HG03575 (cell line): ENCODE measurements around the gene FGF8.

Experiments used
- ATAC-seq: cut with Tn5 transposase; IDR thresholded peaks from one replicate; pipeline ENCODE4 v1.9.1; 2021; ENCODE audit not compliant: unreplicated experiment, insufficient number of reproducible peaks, low FRiP score; ENCODE audit errors: extremely low read depth

Gene FGF8

GRCh38 chr10:101771380-101771779 lies 4.5 kb downstream of the FGF8 start:
- no peak for ATAC-seq

GRCh38 chr10:101770331-101771215 lies 5.3 kb downstream of the FGF8 start:
- no peak for ATAC-seq

- ATAC-seq = no peak
Observed at GRCh38 chr10:101769541-101770180, 6.3 kb downstream of the FGF8 start.

- ATAC-seq = no peak
Observed at GRCh38 chr10:101768791-101769170, 7.1 kb downstream of the FGF8 start.

- ATAC-seq = no peak
Observed at GRCh38 chr10:101767966-101768790, 7.7 kb downstream of the FGF8 start.

GRCh38 chr10:101767600-101767945 lies 8.3 kb downstream of the FGF8 start:
- ATAC-seq = no peak

- no peak for ATAC-seq
Observed at GRCh38 chr10:101766753-101767599, 8.9 kb downstream of the FGF8 start.

- no peak for ATAC-seq
Observed at GRCh38 chr10:101766306-101766705, 9.6 kb downstream of the FGF8 start.

- no peak for ATAC-seq
Observed at GRCh38 chr10:101763141-101763846, 12.6 kb downstream of the FGF8 start.

GRCh38 chr10:101762736-101763135 lies 13.2 kb downstream of the FGF8 start:
- ATAC-seq = no peak

- no peak for ATAC-seq
Observed at GRCh38 chr10:101761226-101761625, 14.7 kb downstream of the FGF8 start.

GRCh38 chr10:101760510-101760909 lies 15.4 kb downstream of the FGF8 start:
- ATAC-seq = no peak

- ATAC-seq = no peak
Observed at GRCh38 chr10:101759309-101760247, 16.3 kb downstream of the FGF8 start.

- no peak for ATAC-seq
Observed at GRCh38 chr10:101758858-101759257, 17.1 kb downstream of the FGF8 start.

- no peak for ATAC-seq
Observed at GRCh38 chr10:101752241-101752640, 23.7 kb downstream of the FGF8 start.

- no peak for ATAC-seq
Observed at GRCh38 chr10:101749047-101750016, 26.6 kb downstream of the FGF8 start.
